Skeletal muscle tissue (tissue), 4 donors: ENCODE measurements around the gene COL20A1. TPM values are rescaled to one million over a fixed set of nuclear protein-coding genes. Genes with fewer than 3 reads are reported as not detected.

Experiments
- H3K27ac ChIP-seq: one replicate; pipeline ENCODE4 v1.7.0; 2013; ENCODE audit warnings: mild to moderate bottlenecking, low read depth, low read length, inconsistent platforms
- H3K27me3 ChIP-seq, 3 donors: one replicate each; pipeline ENCODE4 v1.7.0; 2013; ENCODE audit warnings: low read length in 3 of 3; ENCODE audit not compliant: control insufficient read depth in 3 of 3, insufficient read depth in 3 of 3
- H3K36me3 ChIP-seq, 3 donors: one replicate each; pipeline ENCODE4 v1.7.0; 2013; ENCODE audit warnings: low read length in 3 of 3; ENCODE audit not compliant: control insufficient read depth in 3 of 3, insufficient read depth in 3 of 3
- H3K4me1 ChIP-seq, 3 donors: one replicate each; pipeline ENCODE4 v1.7.0; 2013; ENCODE audit warnings: low read length in 3 of 3, mild to moderate bottlenecking in 3 of 3; ENCODE audit not compliant: control insufficient read depth in 3 of 3, insufficient read depth in 3 of 3
- H3K4me3 ChIP-seq, 3 donors: one replicate each; pipeline ENCODE4 v1.7.0; 2013; ENCODE audit warnings: low read length in 3 of 3
- H3K9ac ChIP-seq, 3 donors: one replicate each; pipeline ENCODE4 v1.7.0; 2013; ENCODE audit warnings: low read length in 3 of 3, mild to moderate bottlenecking in 3 of 3, moderate library complexity in 2 of 3, low read depth in 1 of 3
- H3K9me3 ChIP-seq, 3 donors: one replicate each; pipeline ENCODE4 v1.7.0; 2013; ENCODE audit warnings: low read length in 3 of 3; ENCODE audit not compliant: control insufficient read depth in 3 of 3
- total RNA-seq: library from RNA; depleted of rRNA; stranded (reverse); fragments of >200 nt; gene quantifications from one replicate; pipeline ENCODE4 v1.2.3, GENCODE V29; 2014
- donor health status: Osteomylitis.

The COL20A1 gene
- total RNA-seq, 1 donor from 2014 or later: 2.6 TPM

DNA sequence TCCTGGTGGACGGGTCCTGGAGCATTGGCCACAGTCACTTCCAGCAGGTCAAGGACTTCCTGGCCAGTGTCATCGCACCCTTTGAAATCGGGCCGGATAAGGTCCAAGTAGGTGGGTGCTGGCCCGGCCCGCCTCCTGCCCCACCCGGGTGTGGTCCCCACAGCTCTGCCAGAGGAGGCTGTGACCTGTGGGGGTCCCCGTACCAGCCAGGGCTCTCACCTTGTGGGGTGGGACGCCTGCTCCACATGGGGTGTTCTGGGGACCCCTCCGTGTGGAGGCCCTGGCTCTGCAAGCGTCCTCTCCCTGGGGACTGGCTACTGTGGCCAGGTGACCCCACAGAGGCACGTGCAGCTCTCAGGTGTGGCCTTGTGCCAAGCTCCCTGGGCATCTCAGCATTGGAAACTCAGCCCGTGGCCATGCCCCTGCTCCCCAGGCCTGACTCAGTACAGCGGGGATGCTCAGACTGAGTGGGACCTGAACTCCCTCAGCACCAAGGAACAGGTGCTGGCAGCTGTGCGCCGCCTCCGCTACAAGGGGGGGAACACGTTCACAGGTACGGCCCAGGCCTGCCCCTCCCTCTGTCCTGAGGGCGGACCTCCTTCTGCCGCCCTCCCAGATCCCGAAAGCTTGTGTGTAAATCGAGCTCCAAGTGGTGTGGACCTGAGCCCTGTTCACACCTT, 14.7 kb downstream of the COL20A1 start:
- no peaks in the 10 kb centered on the region for H3K4me1 ChIP-seq
- H3K9ac ChIP-seq: no peak overlapping the region
- H3K27ac ChIP-seq: no peak overlapping the region
- H3K27me3 ChIP-seq: peaks cover 36 to 62% (median 54%) of the 10 kb centered on the region in 3 donors
- no peak overlapping the region for H3K4me3 ChIP-seq
- H3K9me3 ChIP-seq: no peaks in the 10 kb centered on the region
- no peaks in the 10 kb centered on the region for H3K36me3 ChIP-seq

DNA sequence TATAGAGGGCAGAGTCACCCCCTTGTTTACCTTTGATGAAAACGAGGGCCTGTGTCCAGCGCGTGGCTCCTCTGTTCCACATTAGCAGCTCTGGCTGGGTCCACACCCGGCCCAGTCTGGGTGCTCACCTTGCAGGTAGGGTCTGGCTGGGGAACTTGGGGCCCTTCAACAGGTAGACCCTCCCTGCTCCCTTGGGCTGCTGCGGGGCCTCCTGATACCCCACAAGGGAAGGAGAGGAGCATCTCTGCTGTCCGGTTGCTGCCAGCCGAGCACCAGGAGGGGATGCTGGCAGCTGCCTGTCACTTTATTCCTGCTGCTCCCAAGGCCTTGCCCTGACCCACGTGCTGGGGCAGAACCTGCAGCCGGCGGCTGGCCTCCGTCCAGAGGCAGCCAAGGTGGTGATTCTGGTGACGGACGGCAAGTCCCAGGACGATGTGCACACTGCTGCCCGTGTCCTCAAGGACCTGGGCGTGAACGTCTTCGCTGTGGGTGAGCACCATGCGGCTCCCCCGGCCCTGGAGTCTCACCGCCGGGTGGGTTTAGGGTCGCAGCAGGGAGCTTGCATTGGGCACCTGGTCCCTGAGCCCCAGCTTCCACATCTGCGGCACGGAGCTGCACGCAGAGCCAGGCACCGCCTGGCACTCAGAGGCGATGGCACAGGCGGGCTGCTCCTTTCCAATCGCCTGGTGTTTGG, 15.4 kb downstream of the COL20A1 start:
- no peaks in the 10 kb centered on the region for H3K9me3 ChIP-seq
- no peaks in the 10 kb centered on the region for H3K36me3 ChIP-seq
- no peak overlapping the region for H3K4me3 ChIP-seq
- no peak overlapping the region for H3K27ac ChIP-seq
- no peak overlapping the region for H3K9ac ChIP-seq
- no peaks in the 10 kb centered on the region for H3K4me1 ChIP-seq
- H3K27me3 ChIP-seq: peaks cover 36 to 67% (median 56%) of the 10 kb centered on the region in 3 donors

- H3K36me3 ChIP-seq: no peaks in the 10 kb centered on the region
- no peak overlapping the region for H3K27ac ChIP-seq
- H3K4me1 ChIP-seq: no peaks in the 10 kb centered on the region
- no peak overlapping the region for H3K4me3 ChIP-seq
- no peak overlapping the region for H3K9ac ChIP-seq
- peaks cover 40 to 75% (median 57%) of the 10 kb centered on the region in 3 donors for H3K27me3 ChIP-seq
- no peaks in the 10 kb centered on the region for H3K9me3 ChIP-seq
Measured at GRCh38 chr20:63309261-63310071, 16.5 kb downstream of the COL20A1 start.

- no peak overlapping the region for H3K27ac ChIP-seq
- no peak overlapping the region for H3K4me3 ChIP-seq
- no peaks in the 10 kb centered on the region for H3K9me3 ChIP-seq
- H3K4me1 ChIP-seq: no peaks in the 10 kb centered on the region
- H3K36me3 ChIP-seq: no peaks in the 10 kb centered on the region
- H3K27me3 ChIP-seq: peaks cover 45 to 74% (median 54%) of the 10 kb centered on the region in 3 donors
- H3K9ac ChIP-seq: no peak overlapping the region
Measured at GRCh38 chr20:63310265-63310991, 17.4 kb downstream of the COL20A1 start.

DNA sequence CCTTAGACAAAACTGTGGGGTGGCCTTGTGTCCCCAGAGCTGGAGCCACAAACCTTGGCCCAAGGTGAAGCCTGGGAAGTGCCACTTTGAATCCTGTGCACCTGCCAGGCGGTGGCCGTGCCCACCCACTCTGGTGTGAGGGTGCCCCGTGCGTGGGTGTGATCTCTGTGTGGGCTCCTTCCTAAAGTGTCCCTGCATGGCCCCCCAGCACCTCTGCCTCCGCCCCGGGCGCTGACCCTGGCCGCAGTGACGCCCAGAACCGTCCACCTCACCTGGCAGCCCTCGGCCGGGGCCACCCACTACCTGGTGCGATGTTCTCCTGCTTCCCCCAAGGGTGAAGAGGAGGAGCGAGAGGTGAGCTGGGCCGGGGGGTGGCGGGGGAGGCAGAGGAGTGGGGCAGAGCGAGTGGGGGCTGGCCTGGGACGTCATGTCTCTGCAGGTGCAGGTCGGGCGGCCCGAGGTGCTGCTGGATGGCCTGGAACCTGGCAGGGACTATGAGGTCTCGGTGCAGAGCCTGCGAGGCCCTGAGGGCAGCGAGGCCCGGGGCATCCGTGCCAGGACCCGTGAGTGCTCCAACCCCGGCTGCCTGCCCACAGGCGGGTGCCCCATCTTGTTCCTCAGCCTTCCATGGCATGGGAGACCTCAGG, 18.3 kb downstream of the COL20A1 start:
- H3K4me3 ChIP-seq: no peak overlapping the region
- H3K4me1 ChIP-seq: no peaks in the 10 kb centered on the region
- H3K9me3 ChIP-seq: no peaks in the 10 kb centered on the region
- peaks cover 40 to 71% (median 47%) of the 10 kb centered on the region in 3 donors for H3K27me3 ChIP-seq
- H3K9ac ChIP-seq: no peak overlapping the region
- no peak overlapping the region for H3K27ac ChIP-seq
- no peaks in the 10 kb centered on the region for H3K36me3 ChIP-seq

GRCh38 chr20:63311833-63312243, 18.9 kb downstream of the COL20A1 start:
- Histone ChIP-seq H3K9me3 (no peaks in the 10 kb centered on the region), H3K4me1 (no peaks in the 10 kb centered on the region)

GRCh38 chr20:63312273-63312672, 19.3 kb downstream of the COL20A1 start:
- Histone ChIP-seq H3K27ac (no peak overlapping the region), H3K36me3 (no peaks in the 10 kb centered on the region), H3K9me3 (no peaks in the 10 kb centered on the region), H3K4me3 (no peak overlapping the region), H3K4me1 (no peaks in the 10 kb centered on the region), H3K9ac (no peak overlapping the region), H3K27me3 (peaks cover 31 to 62% (median 44%) of the 10 kb centered on the region in 3 donors)

More at GRCh38 chr20:63311833-63312243, 18.9 kb downstream of the COL20A1 start:
- no peaks in the 10 kb centered on the region for H3K36me3 ChIP-seq
- H3K27ac ChIP-seq: no peak overlapping the region
- H3K27me3 ChIP-seq: peaks cover 35 to 66% (median 47%) of the 10 kb centered on the region in 3 donors
- H3K4me3 ChIP-seq: no peak overlapping the region
- no peak overlapping the region for H3K9ac ChIP-seq

DNA sequence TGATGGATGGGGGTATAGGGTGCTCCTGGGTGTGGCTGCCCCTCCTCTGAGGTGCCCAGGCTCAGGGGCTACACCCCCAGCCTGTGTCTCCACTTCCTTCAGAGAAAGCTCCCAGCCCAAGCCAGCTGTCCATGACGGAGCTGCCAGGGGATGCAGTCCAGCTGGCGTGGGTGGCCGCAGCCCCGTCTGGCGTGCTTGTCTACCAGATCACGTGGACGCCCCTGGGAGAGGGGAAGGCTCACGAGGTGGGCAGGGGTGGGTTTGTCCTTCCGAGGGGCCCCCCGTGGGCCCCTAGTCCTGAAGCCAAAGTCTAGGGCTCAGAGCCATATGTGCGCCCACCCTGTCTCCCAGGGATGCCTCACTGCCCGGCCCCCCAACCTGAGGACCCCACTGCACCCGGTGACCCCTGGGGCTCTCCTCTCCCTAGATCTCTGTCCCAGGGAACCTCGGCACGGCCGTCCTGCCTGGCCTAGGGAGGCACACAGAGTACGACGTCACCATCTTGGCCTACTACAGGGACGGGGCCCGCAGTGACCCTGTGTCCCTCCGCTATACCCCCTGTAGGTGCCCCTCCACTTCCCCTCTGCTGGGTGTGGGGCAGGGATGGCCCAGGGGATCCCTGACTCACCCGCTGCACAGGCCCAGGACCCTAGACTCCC, 19.8 kb downstream of the COL20A1 start:
- Histone ChIP-seq H3K4me3 (no peak overlapping the region), H3K36me3 (no peaks in the 10 kb centered on the region), H3K9ac (no peak overlapping the region), H3K27ac (no peak overlapping the region), H3K27me3 (peaks cover 26 to 57% (median 38%) of the 10 kb centered on the region in 3 donors), H3K4me1 (no peaks in the 10 kb centered on the region), H3K9me3 (no peaks in the 10 kb centered on the region)
